ENCODE measurements around the gene ABLIM2. TPM values are rescaled to one million over a fixed set of nuclear protein-coding genes. Genes with fewer than 3 reads are reported as not detected.

ABLIM2 gene
- total and polyA plus RNA-seq, 2 of the 13 experiments (the other 11 are each of a cell fraction or from before 2014, with no cell fraction given) = 0.20 to 0.37 TPM

DNA sequence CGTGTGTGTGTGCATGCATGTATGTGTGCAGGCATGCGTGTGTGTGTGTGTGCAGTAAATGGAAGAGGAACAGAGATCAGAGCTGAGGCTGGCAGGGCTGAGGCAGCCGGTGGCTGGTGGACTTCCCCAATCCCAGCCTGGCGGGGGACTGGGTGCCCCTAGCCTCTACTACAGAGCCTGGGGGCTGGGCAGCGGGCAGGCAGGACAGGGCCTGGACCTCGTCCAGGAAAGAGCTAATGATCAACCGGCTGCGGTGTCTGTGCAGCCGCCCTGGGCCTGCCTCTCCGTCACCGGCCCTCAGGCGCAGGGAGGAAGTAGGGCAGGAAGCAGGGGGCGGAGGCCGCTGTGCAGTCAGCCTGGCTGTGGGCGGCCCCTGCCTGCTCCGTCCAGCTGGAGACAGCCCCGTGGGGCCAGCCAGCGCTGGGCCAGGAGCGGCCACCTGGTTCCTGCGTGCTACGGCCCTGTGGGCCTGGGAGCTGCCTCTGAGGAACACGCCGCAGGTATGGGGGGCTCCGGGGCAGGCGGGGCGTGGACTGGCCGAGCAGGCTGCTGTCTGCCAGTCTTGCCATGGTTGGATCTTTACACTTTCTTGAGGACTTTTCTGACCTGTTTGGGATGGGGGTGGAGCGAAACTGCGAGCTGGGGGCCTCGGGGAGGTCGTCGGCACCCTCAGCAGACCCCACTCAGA lies 40.4 kb upstream of the ABLIM2 start, which contains the start of gene SH3TC1 (continued):
- TF ChIP-seq TRIM24 (CRISPR knock-in tag; IDR thresholded peaks at IDR 0.05) (no peak), MTA3 (CRISPR knock-in tag; IDR thresholded peaks at IDR 0.05) (no peak), ATF7 (IDR thresholded peaks at IDR 0.05) (no peak), ATF7 (CRISPR knock-in tag; IDR thresholded peaks at IDR 0.05) (no peak), RNF2 (conservative IDR thresholded peaks at IDR 0.05; ENCODE audit: low read depth) (0 out of 2 replicates have a peak, but pooled peaks have one; percentile 37), KLF13 (CRISPR knock-in tag; IDR thresholded peaks at IDR 0.05) (no peak), JUN (CRISPR knock-in tag; IDR thresholded peaks at IDR 0.05) (peak; percentile 46; the same call in 1 of the 2 replicates), SP2 (CRISPR knock-in tag; IDR thresholded peaks at IDR 0.05) (no peak), SRSF1 (optimal IDR thresholded peaks at IDR 0.05; ENCODE audit: low read depth, low read length) (no peak), NFRKB (IDR thresholded peaks at IDR 0.05) (no peak), ZNF354B (CRISPR knock-in tag; IDR thresholded peaks at IDR 0.05) (no peak), SALL1 (CRISPR knock-in tag; IDR thresholded peaks at IDR 0.05) (peak; percentile 86), JUND (CRISPR knock-in tag; IDR thresholded peaks at IDR 0.05) (no peak; the same call in 1 of the 2 replicates), TSC22D2 (CRISPR knock-in tag; IDR thresholded peaks at IDR 0.05; ENCODE audit: borderline replicate concordance) (peak; percentile 65; the same call in 1 of the 2 replicates), SP5 (CRISPR knock-in tag; IDR thresholded peaks at IDR 0.05; ENCODE audit: borderline replicate concordance, low read depth) (peak; percentile 90)
- TF ChIP-seq, protein P1, sequence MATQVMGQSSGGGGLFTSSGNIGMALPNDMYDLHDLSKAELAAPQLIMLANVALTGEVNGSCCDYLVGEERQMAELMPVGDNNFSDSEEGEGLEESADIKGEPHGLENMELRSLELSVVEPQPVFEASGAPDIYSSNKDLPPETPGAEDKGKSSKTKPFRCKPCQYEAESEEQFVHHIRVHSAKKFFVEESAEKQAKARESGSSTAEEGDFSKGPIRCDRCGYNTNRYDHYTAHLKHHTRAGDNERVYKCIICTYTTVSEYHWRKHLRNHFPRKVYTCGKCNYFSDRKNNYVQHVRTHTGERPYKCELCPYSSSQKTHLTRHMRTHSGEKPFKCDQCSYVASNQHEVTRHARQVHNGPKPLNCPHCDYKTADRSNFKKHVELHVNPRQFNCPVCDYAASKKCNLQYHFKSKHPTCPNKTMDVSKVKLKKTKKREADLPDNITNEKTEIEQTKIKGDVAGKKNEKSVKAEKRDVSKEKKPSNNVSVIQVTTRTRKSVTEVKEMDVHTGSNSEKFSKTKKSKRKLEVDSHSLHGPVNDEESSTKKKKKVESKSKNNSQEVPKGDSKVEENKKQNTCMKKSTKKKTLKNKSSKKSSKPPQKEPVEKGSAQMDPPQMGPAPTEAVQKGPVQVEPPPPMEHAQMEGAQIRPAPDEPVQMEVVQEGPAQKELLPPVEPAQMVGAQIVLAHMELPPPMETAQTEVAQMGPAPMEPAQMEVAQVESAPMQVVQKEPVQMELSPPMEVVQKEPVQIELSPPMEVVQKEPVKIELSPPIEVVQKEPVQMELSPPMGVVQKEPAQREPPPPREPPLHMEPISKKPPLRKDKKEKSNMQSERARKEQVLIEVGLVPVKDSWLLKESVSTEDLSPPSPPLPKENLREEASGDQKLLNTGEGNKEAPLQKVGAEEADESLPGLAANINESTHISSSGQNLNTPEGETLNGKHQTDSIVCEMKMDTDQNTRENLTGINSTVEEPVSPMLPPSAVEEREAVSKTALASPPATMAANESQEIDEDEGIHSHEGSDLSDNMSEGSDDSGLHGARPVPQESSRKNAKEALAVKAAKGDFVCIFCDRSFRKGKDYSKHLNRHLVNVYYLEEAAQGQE (IDR thresholded peaks at IDR 0.05; ENCODE audit: borderline replicate concordance in 1 of 2, low read depth in 1 of 2, low read length in 2 of 2) = no peak
- TF ChIP-seq, protein P2, sequence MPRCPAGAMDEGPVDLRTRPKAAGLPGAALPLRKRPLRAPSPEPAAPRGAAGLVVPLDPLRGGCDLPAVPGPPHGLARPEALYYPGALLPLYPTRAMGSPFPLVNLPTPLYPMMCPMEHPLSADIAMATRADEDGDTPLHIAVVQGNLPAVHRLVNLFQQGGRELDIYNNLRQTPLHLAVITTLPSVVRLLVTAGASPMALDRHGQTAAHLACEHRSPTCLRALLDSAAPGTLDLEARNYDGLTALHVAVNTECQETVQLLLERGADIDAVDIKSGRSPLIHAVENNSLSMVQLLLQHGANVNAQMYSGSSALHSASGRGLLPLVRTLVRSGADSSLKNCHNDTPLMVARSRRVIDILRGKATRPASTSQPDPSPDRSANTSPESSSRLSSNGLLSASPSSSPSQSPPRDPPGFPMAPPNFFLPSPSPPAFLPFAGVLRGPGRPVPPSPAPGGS (CRISPR knock-in tag; IDR thresholded peaks at IDR 0.05) = no peak
- TF ChIP-seq, protein P3, sequence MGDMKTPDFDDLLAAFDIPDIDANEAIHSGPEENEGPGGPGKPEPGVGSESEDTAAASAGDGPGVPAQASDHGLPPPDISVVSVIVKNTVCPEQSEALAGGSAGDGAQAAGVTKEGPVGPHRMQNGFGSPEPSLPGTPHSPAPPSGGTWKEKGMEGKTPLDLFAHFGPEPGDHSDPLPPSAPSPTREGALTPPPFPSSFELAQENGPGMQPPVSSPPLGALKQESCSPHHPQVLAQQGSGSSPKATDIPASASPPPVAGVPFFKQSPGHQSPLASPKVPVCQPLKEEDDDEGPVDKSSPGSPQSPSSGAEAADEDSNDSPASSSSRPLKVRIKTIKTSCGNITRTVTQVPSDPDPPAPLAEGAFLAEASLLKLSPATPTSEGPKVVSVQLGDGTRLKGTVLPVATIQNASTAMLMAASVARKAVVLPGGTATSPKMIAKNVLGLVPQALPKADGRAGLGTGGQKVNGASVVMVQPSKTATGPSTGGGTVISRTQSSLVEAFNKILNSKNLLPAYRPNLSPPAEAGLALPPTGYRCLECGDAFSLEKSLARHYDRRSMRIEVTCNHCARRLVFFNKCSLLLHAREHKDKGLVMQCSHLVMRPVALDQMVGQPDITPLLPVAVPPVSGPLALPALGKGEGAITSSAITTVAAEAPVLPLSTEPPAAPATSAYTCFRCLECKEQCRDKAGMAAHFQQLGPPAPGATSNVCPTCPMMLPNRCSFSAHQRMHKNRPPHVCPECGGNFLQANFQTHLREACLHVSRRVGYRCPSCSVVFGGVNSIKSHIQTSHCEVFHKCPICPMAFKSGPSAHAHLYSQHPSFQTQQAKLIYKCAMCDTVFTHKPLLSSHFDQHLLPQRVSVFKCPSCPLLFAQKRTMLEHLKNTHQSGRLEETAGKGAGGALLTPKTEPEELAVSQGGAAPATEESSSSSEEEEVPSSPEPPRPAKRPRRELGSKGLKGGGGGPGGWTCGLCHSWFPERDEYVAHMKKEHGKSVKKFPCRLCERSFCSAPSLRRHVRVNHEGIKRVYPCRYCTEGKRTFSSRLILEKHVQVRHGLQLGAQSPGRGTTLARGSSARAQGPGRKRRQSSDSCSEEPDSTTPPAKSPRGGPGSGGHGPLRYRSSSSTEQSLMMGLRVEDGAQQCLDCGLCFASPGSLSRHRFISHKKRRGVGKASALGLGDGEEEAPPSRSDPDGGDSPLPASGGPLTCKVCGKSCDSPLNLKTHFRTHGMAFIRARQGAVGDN (CRISPR knock-in tag; IDR thresholded peaks at IDR 0.05) = peak; percentile 88
- TF ChIP-seq, protein P4, sequence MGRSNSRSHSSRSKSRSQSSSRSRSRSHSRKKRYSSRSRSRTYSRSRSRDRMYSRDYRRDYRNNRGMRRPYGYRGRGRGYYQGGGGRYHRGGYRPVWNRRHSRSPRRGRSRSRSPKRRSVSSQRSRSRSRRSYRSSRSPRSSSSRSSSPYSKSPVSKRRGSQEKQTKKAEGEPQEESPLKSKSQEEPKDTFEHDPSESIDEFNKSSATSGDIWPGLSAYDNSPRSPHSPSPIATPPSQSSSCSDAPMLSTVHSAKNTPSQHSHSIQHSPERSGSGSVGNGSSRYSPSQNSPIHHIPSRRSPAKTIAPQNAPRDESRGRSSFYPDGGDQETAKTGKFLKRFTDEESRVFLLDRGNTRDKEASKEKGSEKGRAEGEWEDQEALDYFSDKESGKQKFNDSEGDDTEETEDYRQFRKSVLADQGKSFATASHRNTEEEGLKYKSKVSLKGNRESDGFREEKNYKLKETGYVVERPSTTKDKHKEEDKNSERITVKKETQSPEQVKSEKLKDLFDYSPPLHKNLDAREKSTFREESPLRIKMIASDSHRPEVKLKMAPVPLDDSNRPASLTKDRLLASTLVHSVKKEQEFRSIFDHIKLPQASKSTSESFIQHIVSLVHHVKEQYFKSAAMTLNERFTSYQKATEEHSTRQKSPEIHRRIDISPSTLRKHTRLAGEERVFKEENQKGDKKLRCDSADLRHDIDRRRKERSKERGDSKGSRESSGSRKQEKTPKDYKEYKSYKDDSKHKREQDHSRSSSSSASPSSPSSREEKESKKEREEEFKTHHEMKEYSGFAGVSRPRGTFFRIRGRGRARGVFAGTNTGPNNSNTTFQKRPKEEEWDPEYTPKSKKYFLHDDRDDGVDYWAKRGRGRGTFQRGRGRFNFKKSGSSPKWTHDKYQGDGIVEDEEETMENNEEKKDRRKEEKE (IDR thresholded peaks at IDR 0.05) = no peak

All from HepG2 (cell line).